ENCODE results near the gene PRKCA.

Gene PRKCA

DNA sequence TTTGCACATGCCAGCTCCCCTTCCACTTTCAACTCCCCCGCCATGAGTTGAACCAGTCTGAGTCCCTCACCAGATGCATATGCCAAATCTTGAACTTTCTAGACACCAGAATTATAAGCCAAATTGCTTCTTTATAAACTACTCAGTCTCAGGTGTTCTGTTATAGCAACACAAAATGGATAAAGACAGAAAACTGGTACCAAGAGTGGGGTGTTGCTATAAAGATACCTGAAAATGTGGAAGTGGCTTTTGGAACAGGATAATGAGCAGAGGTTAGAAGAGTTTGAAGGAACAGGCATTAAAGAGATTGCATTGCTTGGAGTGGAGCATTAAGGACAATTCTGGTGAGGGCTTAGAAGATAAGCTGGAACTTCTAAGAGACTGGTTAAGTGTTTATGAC, 515.3 kb downstream of the PRKCA start:
- no peak for DNase-seq (ENCODE audit: low read depth in 1 of 2, low spot score in 1 of 2)
- Histone ChIP-seq H3K4me3 (replicated peaks; ENCODE audit: insufficient read depth, low read length) (no peak overlapping the region), H3K27ac (replicated peaks) (no peak overlapping the region), H3K27me3 (ENCODE audit: insufficient read depth, poor library complexity, severe bottlenecking) (no peaks in the 10 kb centered on the region)
- no peak for TF ChIP-seq POLR2AphosphoS5 (IDR thresholded peaks at IDR 0.05; ENCODE audit: low read depth)
- TF ChIP-seq, protein P1, sequence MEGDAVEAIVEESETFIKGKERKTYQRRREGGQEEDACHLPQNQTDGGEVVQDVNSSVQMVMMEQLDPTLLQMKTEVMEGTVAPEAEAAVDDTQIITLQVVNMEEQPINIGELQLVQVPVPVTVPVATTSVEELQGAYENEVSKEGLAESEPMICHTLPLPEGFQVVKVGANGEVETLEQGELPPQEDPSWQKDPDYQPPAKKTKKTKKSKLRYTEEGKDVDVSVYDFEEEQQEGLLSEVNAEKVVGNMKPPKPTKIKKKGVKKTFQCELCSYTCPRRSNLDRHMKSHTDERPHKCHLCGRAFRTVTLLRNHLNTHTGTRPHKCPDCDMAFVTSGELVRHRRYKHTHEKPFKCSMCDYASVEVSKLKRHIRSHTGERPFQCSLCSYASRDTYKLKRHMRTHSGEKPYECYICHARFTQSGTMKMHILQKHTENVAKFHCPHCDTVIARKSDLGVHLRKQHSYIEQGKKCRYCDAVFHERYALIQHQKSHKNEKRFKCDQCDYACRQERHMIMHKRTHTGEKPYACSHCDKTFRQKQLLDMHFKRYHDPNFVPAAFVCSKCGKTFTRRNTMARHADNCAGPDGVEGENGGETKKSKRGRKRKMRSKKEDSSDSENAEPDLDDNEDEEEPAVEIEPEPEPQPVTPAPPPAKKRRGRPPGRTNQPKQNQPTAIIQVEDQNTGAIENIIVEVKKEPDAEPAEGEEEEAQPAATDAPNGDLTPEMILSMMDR (IDR thresholded peaks at IDR 0.05; ENCODE audit: insufficient read depth, low read length): no peak
- no peak for TF ChIP-seq SPI1 (IDR thresholded peaks at IDR 0.05; ENCODE audit: borderline replicate concordance, low read depth)
- TF ChIP-seq GABPA (IDR thresholded peaks at IDR 0.05; ENCODE audit: low read depth): no peak
- TF ChIP-seq REST (IDR thresholded peaks at IDR 0.05; ENCODE audit: insufficient replicate concordance, low read depth): no peak

DNA sequence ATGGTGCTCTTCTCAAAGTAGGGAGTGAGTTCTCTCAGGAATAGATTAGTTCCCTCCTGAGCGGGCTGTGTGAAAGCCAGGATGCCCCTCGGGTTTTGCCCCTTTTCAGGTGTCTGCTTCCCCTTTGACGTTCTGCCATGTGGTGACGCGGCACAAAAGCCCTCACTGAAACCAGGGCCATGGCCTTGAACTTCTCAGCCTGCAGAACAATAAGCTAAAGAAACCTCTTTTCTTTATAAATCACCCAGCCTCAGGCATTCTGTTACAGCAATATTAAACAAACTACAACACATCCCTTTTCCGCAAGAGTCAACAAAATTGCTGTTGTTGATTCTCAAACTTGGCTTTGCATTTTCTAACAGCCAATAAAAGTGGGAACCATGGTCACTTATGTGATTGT, 517.1 kb downstream of the PRKCA start:
- no peak for DNase-seq (ENCODE audit: low read depth in 1 of 2, low spot score in 1 of 2)
- TF ChIP-seq GABPA (IDR thresholded peaks at IDR 0.05; ENCODE audit: low read depth) (no peak), SPI1 (IDR thresholded peaks at IDR 0.05; ENCODE audit: borderline replicate concordance, low read depth) (no peak), REST (IDR thresholded peaks at IDR 0.05; ENCODE audit: insufficient replicate concordance, low read depth) (no peak), POLR2AphosphoS5 (IDR thresholded peaks at IDR 0.05; ENCODE audit: low read depth) (no peak)
- TF ChIP-seq, protein P1 (IDR thresholded peaks at IDR 0.05; ENCODE audit: insufficient read depth, low read length): no peak
- Histone ChIP-seq H3K27ac (replicated peaks) (no peak overlapping the region), H3K27me3 (ENCODE audit: insufficient read depth, poor library complexity, severe bottlenecking) (no peaks in the 10 kb centered on the region), H3K4me3 (replicated peaks; ENCODE audit: insufficient read depth, low read length) (no peak overlapping the region)

GRCh38 chr17:66822009-66822408, 519.6 kb downstream of the PRKCA start:
- H3K27ac ChIP-seq (replicated peaks): no peak overlapping the region
- no peak for DNase-seq (ENCODE audit: low read depth in 1 of 2, low spot score in 1 of 2)
- TF ChIP-seq, protein P1 (IDR thresholded peaks at IDR 0.05; ENCODE audit: insufficient read depth, low read length): no peak
- TF ChIP-seq SPI1 (IDR thresholded peaks at IDR 0.05; ENCODE audit: borderline replicate concordance, low read depth) (no peak), POLR2AphosphoS5 (IDR thresholded peaks at IDR 0.05; ENCODE audit: low read depth) (no peak), REST (IDR thresholded peaks at IDR 0.05; ENCODE audit: insufficient replicate concordance, low read depth) (no peak), GABPA (IDR thresholded peaks at IDR 0.05; ENCODE audit: low read depth) (no peak)
- no peaks in the 10 kb centered on the region for H3K27me3 ChIP-seq (ENCODE audit: insufficient read depth, poor library complexity, severe bottlenecking)
- H3K4me3 ChIP-seq (replicated peaks; ENCODE audit: insufficient read depth, low read length): no peak overlapping the region

Data from HL-60 (cell line).